NB4 (cell line): ENCODE measurements around the gene PHOSPHO2.

Experiments
- POLR2A ChIP-seq: IDR thresholded peaks from 2 replicates; pipeline ENCODE4 v1.6.1; 2011; ENCODE audit warnings: mild to moderate bottlenecking; ENCODE audit not compliant: insufficient read length; ENCODE audit errors: extremely low read depth
- TF ChIP-seq, protein P1 (sequence below): IDR thresholded peaks from one replicate; pipeline ENCODE4 v1.5.1; 2012; ENCODE audit warnings: low read depth, low read length

DNA sequence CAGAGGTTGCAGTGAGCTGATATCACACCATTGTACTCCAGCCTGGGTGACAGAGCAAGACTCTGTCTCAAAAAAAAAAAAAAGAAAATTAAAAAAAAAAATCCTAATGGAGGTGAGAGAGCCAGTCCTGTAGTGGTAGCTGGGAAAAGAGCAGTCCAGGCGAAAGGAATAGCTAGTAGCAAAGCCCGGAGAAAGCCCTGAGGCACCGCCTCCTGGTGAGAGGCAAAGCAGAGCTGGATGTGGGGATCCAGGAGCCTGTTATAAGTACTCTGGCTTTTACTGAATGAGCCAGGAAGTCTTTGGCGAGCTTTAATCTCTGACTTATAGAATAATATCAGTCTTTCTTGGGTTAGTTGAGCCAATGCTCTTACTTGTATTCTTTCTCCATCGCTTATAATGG, 32.8 kb downstream of the PHOSPHO2 start:
- TF ChIP-seq, protein P1, sequence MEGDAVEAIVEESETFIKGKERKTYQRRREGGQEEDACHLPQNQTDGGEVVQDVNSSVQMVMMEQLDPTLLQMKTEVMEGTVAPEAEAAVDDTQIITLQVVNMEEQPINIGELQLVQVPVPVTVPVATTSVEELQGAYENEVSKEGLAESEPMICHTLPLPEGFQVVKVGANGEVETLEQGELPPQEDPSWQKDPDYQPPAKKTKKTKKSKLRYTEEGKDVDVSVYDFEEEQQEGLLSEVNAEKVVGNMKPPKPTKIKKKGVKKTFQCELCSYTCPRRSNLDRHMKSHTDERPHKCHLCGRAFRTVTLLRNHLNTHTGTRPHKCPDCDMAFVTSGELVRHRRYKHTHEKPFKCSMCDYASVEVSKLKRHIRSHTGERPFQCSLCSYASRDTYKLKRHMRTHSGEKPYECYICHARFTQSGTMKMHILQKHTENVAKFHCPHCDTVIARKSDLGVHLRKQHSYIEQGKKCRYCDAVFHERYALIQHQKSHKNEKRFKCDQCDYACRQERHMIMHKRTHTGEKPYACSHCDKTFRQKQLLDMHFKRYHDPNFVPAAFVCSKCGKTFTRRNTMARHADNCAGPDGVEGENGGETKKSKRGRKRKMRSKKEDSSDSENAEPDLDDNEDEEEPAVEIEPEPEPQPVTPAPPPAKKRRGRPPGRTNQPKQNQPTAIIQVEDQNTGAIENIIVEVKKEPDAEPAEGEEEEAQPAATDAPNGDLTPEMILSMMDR = no peak
- no peak for TF ChIP-seq POLR2A
